Rectal smooth muscle tissue (tissue), 1 donor: ENCODE measurements around the gene L3MBTL4.

ENCODE experiments used
- H3K27ac ChIP-seq: one replicate; pipeline ENCODE4 v1.7.0; 2013; ENCODE audit warnings: low read depth, low read length, inconsistent platforms
- H3K27me3 ChIP-seq: one replicate; pipeline ENCODE4 v1.7.0; 2013; ENCODE audit warnings: low read length; ENCODE audit not compliant: control insufficient read depth, insufficient read depth
- H3K36me3 ChIP-seq: one replicate; pipeline ENCODE4 v1.7.0; 2013; ENCODE audit warnings: low read length; ENCODE audit not compliant: control insufficient read depth, insufficient read depth
- H3K4me1 ChIP-seq: one replicate; pipeline ENCODE4 v1.7.0; 2013; ENCODE audit warnings: low read length; ENCODE audit not compliant: control insufficient read depth, insufficient read depth
- H3K4me3 ChIP-seq: one replicate; pipeline ENCODE4 v1.7.0; 2013; ENCODE audit warnings: low read length
- H3K9ac ChIP-seq: one replicate; pipeline ENCODE4 v1.7.0; 2013; ENCODE audit warnings: low read length

L3MBTL4 gene

DNA sequence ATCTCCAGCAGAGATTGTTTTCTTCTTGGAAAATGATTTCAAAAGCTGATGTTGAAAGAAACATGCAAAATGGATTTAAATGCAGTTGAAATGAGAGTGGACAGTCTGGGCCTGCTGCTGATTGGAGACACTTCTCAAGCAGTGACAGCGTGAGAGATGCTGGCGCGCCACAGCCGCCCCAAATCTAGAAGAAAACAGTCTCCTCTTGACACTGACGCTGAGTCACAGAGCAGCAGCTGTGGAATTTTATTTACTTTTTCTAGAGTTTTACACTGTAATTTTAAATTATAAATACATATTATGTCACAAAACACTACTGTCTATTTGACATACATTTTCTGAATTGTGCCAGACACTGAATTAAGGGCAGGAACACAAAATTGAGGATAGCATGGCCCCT is 397.5 kb downstream of the L3MBTL4 start:
- H3K9ac ChIP-seq, result no peak overlapping the region
- H3K27ac ChIP-seq, result no peak overlapping the region
- no peaks in the 10 kb centered on the region for H3K36me3 ChIP-seq
- H3K27me3 ChIP-seq, result no peaks in the 10 kb centered on the region
- no peak overlapping the region for H3K4me3 ChIP-seq
- H3K4me1 ChIP-seq, result no peaks in the 10 kb centered on the region

DNA sequence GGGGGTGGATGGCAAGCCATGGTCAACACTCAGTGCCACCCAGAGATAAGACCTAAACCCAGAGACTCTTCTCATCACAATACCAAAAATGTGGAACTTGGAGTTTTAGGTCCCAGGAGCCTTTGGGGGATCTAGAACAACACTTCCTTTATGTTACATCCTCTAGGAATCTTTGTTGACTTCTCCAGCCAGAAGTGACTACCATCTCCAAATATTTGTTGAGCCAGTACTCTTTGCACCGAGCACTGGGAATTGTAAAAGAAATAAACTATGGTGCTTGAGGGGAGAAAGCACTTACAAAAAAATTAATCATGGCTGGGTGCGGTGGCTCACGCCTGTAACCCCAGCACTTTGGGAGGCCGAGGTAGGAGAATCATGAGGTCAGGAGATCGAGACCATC is 399.3 kb downstream of the L3MBTL4 start:
- Histone ChIP-seq H3K9ac (no peak overlapping the region), H3K4me1 (no peaks in the 10 kb centered on the region), H3K27me3 (no peaks in the 10 kb centered on the region), H3K36me3 (no peaks in the 10 kb centered on the region), H3K27ac (no peak overlapping the region), H3K4me3 (no peak overlapping the region)

DNA sequence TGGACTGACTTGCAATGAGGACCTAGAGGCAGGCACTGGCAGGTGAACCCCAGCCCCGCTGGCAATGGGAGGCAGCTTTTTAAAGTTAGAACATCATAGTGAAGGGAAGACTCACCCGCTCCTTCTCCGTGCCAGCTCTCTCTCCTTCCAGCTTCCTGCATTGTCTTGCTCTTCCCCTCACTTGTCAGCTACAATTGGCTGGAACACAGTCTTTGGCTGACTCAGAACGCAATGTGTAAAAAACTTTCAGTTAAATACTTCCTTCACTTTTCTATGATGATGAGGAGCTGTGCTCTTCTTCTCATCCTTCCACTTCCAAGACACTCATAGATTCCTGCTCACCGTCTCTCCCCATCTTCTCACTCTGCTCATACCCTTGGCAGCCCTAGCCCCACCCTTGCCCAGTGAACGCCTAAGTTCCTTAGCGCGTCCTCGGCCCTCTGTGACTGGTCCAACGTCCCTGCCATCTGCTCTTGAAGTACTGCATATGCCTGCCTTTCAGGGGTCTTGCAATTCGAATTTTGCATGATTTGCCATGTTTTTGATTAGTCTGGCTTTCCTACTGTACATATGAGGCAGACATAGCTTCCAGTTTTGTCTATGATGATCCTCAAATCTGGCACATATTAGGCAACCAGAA is 401.4 kb downstream of the L3MBTL4 start:
- Histone ChIP-seq H3K36me3 (no peaks in the 10 kb centered on the region), H3K4me1 (no peaks in the 10 kb centered on the region), H3K9ac (no peak overlapping the region), H3K27me3 (no peaks in the 10 kb centered on the region), H3K4me3 (no peak overlapping the region), H3K27ac (no peak overlapping the region)

DNA sequence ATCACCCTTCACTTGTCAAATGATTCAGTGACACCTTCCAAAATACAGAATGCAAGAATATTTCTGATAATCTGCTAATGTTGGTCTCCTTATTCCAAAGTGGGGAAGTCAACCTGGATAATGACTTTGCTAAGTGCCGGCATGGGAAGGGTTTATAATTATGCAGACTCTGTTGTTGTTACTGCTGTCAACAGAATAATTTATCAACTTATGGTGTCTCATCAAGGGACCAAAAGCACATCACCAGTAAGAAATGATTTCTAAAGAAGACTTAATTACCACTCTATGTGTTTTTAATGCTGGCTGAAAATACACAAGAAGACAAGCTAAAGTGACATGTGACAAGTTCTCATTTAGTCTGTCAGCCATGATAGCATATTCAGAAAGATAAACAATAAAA is 403.8 kb downstream of the L3MBTL4 start:
- Histone ChIP-seq H3K27me3 (no peaks in the 10 kb centered on the region), H3K4me3 (no peak overlapping the region), H3K4me1 (no peaks in the 10 kb centered on the region), H3K9ac (no peak overlapping the region), H3K36me3 (no peaks in the 10 kb centered on the region), H3K27ac (no peak overlapping the region)

DNA sequence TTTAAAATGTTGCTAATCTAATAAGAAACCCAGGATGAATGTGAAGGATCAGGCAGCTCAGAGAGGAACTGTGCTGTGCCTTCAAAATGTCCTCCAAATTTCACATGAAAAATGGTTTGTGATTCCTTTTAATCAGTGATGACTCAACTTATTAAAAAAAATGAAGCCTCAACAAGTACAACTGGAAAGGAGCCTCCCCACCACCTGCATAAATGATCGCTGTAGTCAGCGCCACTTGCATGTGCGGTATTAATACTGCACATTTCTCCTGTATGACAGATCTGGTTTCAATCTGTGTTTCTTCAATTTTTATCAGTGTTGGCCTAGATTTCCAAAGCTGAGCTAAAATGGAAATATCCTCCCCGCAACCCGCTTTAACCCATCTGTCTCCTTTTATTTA is 404.4 kb downstream of the L3MBTL4 start:
- Histone ChIP-seq H3K9ac (no peak overlapping the region), H3K36me3 (no peaks in the 10 kb centered on the region), H3K27me3 (no peaks in the 10 kb centered on the region), H3K27ac (no peak overlapping the region), H3K4me3 (no peak overlapping the region), H3K4me1 (no peaks in the 10 kb centered on the region)

DNA sequence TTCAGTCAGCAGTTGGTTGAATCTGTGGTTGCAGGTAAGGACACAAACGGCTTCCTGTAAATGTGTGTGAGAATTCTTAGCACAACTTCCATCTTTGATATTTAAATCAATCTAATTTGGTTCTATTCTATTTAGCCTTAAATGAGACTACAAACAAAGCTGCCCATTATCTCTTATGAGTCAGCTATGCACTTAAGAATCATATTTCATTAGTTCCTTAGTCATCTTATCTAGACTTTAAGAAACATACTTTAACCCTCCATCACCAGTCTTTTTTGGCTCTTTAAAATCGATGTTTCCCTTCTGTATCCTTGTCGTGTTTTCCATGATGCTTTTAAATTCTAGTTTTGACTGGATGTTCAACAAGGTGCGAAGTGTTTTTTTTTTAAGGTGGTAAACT is 405.0 kb downstream of the L3MBTL4 start:
- no peak overlapping the region for H3K27ac ChIP-seq
- H3K27me3 ChIP-seq, result no peaks in the 10 kb centered on the region
- H3K4me1 ChIP-seq, result no peaks in the 10 kb centered on the region
- no peak overlapping the region for H3K4me3 ChIP-seq
- no peaks in the 10 kb centered on the region for H3K36me3 ChIP-seq
- no peak overlapping the region for H3K9ac ChIP-seq

DNA sequence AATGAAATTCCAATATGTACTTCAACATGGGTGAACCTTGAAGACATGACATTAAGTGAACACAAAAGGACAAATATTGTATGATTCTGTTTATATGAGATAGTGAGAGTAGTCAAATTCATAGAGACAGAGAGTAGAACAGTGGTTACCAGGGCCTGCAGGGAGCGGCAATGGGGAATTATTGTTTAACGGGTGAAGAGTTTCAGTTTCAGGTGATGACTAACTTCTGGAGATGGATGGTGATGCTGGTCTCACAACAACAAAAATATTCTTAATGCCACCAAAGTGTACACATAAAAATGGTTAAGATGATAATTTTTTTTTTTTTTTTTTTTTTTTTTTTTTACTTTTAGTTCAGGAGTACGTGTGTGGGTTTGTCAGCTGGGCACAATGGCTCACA is 410.0 kb downstream of the L3MBTL4 start:
- no peak overlapping the region for H3K4me3 ChIP-seq
- H3K27ac ChIP-seq, result no peak overlapping the region
- H3K36me3 ChIP-seq, result no peaks in the 10 kb centered on the region
- no peak overlapping the region for H3K9ac ChIP-seq
- no peaks in the 10 kb centered on the region for H3K4me1 ChIP-seq
- no peaks in the 10 kb centered on the region for H3K27me3 ChIP-seq

DNA sequence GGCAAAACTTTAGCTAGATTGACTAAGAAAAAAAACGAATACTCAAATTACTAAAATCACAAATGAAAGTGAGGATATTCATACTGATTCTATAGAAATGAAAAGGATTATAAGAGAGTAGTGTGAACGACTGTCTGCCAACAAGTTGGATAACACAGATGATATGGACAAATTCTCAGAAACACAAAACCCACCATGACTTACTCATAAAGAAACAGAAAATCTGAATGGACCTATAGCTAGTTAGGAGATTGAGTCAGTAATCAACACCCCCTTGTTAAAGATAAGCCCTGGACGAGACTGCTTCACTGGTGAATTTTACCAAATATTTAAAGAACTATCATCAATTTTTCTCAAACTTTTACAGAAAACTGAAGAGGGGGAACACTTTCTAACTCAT is 410.6 kb downstream of the L3MBTL4 start:
- Histone ChIP-seq H3K4me3 (no peak overlapping the region), H3K36me3 (no peaks in the 10 kb centered on the region), H3K27me3 (no peaks in the 10 kb centered on the region), H3K27ac (no peak overlapping the region), H3K4me1 (no peaks in the 10 kb centered on the region), H3K9ac (no peak overlapping the region)

DNA sequence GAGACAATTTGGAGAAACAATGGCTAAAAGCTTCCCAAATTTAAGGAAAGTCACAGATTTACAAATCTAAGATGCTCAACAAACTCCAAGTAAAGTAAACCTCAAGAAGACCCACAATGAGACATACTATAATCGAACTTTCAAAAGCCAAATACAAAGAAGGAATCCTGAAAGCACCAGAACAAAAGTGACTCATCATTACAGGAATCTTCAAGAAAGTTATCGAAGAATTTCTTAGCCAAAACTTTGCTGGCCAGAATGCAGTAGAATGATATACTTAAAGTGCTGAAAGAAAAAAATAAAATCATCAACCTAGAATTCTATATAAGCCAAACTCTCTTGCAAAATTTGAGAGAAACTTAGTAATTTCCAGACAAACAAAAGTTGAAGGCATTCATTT is 412.8 kb downstream of the L3MBTL4 start:
- Histone ChIP-seq H3K4me3 (no peak overlapping the region), H3K36me3 (no peaks in the 10 kb centered on the region), H3K27ac (no peak overlapping the region), H3K9ac (no peak overlapping the region), H3K27me3 (no peaks in the 10 kb centered on the region), H3K4me1 (no peaks in the 10 kb centered on the region)

DNA sequence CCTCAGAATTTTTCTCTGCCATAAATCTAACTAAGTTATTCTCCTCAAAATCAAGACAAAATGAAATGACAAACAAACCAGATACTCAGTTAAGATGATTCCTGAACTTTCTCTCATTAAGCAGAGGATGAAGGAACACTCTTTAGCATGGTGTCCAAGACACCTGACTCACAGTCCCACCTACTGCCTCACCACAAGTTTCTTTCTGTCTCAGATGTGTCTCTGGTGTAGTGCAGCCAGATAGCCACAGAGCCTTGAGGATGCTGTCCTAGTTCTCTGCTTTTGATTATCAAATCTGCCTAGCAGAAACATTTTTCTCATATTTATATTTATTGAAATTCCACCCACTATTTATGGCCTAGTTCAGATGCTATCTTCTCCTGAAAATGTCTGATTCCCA is 415.8 kb downstream of the L3MBTL4 start:
- Histone ChIP-seq H3K27me3 (no peaks in the 10 kb centered on the region), H3K27ac (no peak overlapping the region), H3K9ac (no peak overlapping the region), H3K4me1 (no peaks in the 10 kb centered on the region), H3K4me3 (no peak overlapping the region), H3K36me3 (no peaks in the 10 kb centered on the region)

DNA sequence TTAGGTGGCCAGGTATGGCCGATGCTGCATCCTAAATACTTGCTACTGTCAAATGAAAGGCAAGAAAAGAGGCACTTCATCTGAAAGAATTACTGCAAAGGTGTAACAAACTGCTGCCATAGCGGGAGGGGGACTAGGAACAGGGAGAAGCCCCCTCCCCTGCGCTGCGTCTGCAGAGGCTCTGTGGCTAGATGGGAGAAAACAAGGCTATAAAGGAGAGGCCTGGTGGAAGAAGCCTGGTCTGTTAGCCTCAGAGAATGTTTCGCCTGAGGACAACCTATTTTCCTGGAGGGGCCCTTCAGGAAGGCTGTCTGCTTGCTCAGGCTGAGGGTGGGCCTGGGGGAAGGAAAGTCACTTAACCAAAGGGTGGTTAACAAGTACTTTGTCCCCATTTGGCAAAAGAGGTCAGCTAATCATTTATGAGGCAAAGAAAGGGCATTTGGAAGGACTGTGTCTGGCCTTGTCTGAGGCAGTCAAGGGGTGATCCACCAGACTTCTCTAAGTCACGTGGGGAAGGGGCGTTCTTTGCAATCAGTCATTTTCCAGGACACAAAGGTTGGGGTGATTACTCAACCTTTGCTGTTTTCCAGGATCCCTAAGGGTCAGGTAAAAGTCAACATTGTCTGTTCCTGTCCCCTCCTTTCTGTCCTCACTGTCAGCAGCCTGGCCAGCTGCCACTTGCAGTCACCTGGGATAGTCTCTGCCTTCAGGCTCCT is 416.4 kb downstream of the L3MBTL4 start:
- no peaks in the 10 kb centered on the region for H3K27me3 ChIP-seq
- H3K36me3 ChIP-seq, result no peaks in the 10 kb centered on the region
- H3K4me3 ChIP-seq, result no peak overlapping the region
- H3K9ac ChIP-seq, result no peak overlapping the region
- no peak overlapping the region for H3K27ac ChIP-seq
- no peaks in the 10 kb centered on the region for H3K4me1 ChIP-seq

DNA sequence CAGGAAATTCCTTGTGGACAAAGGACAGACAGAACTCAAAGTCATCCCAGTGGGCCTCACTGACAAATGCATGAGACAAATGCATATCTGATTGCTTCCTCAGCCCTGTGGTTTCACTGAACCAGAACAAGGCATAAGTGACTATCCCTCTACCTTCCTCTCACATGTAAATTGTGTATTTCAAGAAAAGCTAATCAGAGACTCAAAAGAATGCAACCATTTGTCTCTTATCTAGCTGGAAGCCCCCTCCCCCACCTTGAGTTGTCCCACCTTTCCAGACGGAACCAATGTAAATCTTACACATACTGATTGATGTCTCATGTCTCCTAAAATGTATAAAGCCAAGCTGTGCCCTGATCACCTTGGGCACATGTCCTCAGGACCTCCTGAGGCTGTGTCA is 417.4 kb downstream of the L3MBTL4 start:
- Histone ChIP-seq H3K4me3 (no peak overlapping the region), H3K36me3 (no peaks in the 10 kb centered on the region)

DNA sequence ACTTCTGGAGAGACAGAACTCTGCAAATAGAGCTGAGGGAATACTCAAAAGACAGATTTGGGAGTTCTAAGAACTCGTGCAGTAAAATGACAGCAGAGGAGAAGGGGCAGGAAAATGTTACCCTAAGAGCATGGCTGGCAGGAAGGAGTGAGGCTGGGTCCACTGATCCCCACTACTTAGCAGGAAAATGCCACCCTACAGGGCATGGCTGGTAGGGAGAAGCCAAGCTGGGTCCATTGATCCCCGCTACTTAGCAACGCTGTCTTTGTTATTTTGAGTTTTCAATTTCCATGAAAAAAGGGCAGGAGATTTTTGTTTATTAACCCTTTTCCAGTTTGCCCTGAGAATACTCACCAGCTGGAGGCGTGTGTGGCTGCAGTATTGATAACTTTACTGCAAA is 419.1 kb downstream of the L3MBTL4 start:
- Histone ChIP-seq H3K36me3 (no peaks in the 10 kb centered on the region), H3K9ac (no peak overlapping the region), H3K4me3 (no peak overlapping the region), H3K4me1 (no peaks in the 10 kb centered on the region), H3K27ac (no peak overlapping the region), H3K27me3 (no peaks in the 10 kb centered on the region)

More for the DNA sequence above, 417.4 kb downstream of the L3MBTL4 start:
- Histone ChIP-seq H3K27ac (no peak overlapping the region), H3K9ac (no peak overlapping the region), H3K27me3 (no peaks in the 10 kb centered on the region), H3K4me1 (no peaks in the 10 kb centered on the region)
